ENCODE results near the gene EFCAB6.

DNA sequence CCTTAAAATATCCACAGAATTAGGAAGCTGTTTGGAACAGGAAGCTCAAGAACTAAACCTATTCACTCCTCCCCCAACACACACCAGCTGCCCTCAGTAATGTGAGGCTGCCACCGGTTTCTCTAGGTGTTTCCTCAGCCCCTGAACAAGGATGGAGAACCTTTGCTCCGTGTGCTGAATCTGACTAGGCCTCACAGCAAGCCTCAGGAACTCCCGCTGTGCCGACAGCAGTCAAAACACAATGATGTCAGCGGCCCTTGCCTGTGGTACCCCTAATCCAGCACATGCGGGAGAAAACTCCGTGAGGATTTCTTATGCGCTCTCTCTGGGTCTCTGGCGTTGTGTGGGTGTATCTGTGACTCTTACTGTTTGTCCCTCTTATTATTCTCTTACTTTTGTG is 153.3 kb downstream of the EFCAB6 start:
- TF ChIP-seq, protein P1, sequence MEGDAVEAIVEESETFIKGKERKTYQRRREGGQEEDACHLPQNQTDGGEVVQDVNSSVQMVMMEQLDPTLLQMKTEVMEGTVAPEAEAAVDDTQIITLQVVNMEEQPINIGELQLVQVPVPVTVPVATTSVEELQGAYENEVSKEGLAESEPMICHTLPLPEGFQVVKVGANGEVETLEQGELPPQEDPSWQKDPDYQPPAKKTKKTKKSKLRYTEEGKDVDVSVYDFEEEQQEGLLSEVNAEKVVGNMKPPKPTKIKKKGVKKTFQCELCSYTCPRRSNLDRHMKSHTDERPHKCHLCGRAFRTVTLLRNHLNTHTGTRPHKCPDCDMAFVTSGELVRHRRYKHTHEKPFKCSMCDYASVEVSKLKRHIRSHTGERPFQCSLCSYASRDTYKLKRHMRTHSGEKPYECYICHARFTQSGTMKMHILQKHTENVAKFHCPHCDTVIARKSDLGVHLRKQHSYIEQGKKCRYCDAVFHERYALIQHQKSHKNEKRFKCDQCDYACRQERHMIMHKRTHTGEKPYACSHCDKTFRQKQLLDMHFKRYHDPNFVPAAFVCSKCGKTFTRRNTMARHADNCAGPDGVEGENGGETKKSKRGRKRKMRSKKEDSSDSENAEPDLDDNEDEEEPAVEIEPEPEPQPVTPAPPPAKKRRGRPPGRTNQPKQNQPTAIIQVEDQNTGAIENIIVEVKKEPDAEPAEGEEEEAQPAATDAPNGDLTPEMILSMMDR (IDR thresholded peaks at IDR 0.05) = no peak
- TF ChIP-seq SIN3A (IDR thresholded peaks at IDR 0.05; ENCODE audit: borderline replicate concordance, insufficient read depth, low read depth, low read length) = no peak
